Endothelial cell of umbilical vein (primary cell): ENCODE measurements around the gene KHK. TPM values are rescaled to one million over a fixed set of nuclear protein-coding genes. Genes with fewer than 3 reads are reported as not detected.

Experiments
- BruUV-seq: library from RNA; stranded (reverse); fragments of 400-500 nt; replicated peaks from 2 replicates; lab custom pipeline; 2021; lab: Mats Ljungman, UMichigan
- CTCF ChIA-PET: fragments of 300-600, 350-600 bp; sonication (Branson Sonifier 250); formaldehyde crosslinking; loops from one replicate; lab custom pipeline; 2021; ENCODE audit warnings: antibody characterized with exemption, inconsistent platforms; lab: Charles Lee
- POLR2A ChIA-PET: fragments of 300-600, 350-600 bp; sonication (Branson Sonifier 250); formaldehyde crosslinking; loops from one replicate; lab custom pipeline; 2021; ENCODE audit warnings: antibody characterized with exemption, inconsistent platforms; lab: Charles Lee
- DNase-seq: peaks from one replicate; pipeline ENCODE4 v3.0.0-alpha.2; 2011; ENCODE audit warnings: low read depth, low spot score
- FAIRE-seq: peaks from 2 replicates; lab custom pipeline; 2011; peaks lifted over from hg19 to GRCh38; lab: Jason Lieb, UNC
- H2AFZ ChIP-seq: 2 replicates; pipeline ENCODE4 v1.6.0; 2012; ENCODE audit warnings: low read depth, low read length, control low read depth, inconsistent platforms
- H3K27ac ChIP-seq: 2 replicates; pipeline ENCODE4 v1.5.1; 2011; ENCODE audit warnings: low read depth, mild to moderate bottlenecking, control low read depth, low read length, moderate library complexity; ENCODE audit not compliant: insufficient read depth
- H3K27me3 ChIP-seq, 2 experiments: 2 replicates each; pipeline versions ENCODE4 v1.6.0 to v1.6.1; 2011; ENCODE audit warnings: low read length in 2 of 2, mixed read lengths in 1 of 2; ENCODE audit not compliant: control insufficient read depth in 2 of 2, insufficient read depth in 2 of 2
- H3K36me3 ChIP-seq, 2 experiments: 2 replicates in 1 of 2; 3 replicates in 1 of 2; pipeline ENCODE4 v1.5.1; 2011; ENCODE audit warnings: low read length in 2 of 2, mild to moderate bottlenecking in 1 of 2, moderate library complexity in 1 of 2; ENCODE audit not compliant: control insufficient read depth in 2 of 2, insufficient read depth in 2 of 2; ENCODE audit errors: extremely low read depth in 1 of 2
- H3K4me1 ChIP-seq: 3 replicates; pipeline ENCODE4 v1.5.1; 2011; ENCODE audit warnings: mild to moderate bottlenecking, low read length; ENCODE audit not compliant: control insufficient read depth, insufficient read depth; ENCODE audit errors: extremely low read depth
- H3K4me2 ChIP-seq: 2 replicates; pipeline ENCODE4 v1.6.1; 2011; ENCODE audit warnings: low read length, control low read depth, mixed read lengths; ENCODE audit not compliant: insufficient read depth
- H3K4me3 ChIP-seq, 3 experiments: fragments of 200-600 bp in 1 of 3; sonication (generic), shearing (Covaris generic) in 1 of 3; replicated peaks in 1 of 3; 2 replicates each; pipeline ENCODE4 v1.5.1; 2011 to 2016; ENCODE audit warnings: control low read depth in 3 of 3, low read length in 3 of 3, mild to moderate bottlenecking in 2 of 3, inconsistent platforms in 1 of 3, low read depth in 1 of 3, moderate library complexity in 1 of 3; ENCODE audit not compliant: insufficient read depth in 1 of 3
- H3K79me2 ChIP-seq: 2 replicates; pipeline ENCODE4 v1.6.0; 2012; ENCODE audit warnings: low read length, inconsistent platforms; ENCODE audit not compliant: control insufficient read depth, insufficient read depth
- H3K9ac ChIP-seq: replicated peaks from 2 replicates; pipeline ENCODE3; 2011; ENCODE audit warnings: low read length, control low read depth; ENCODE audit not compliant: insufficient read depth; ENCODE audit errors: extremely low read depth
- H3K9me1 ChIP-seq: replicated peaks from 3 replicates; pipeline ENCODE4 v1.6.0; 2011; ENCODE audit warnings: mild to moderate bottlenecking, low read length; ENCODE audit not compliant: control insufficient read depth, insufficient read depth; ENCODE audit errors: extremely low read depth
- H3K9me3 ChIP-seq: replicated peaks from 2 replicates; pipeline ENCODE4 v1.5.1; 2012; ENCODE audit warnings: low read length, inconsistent platforms; ENCODE audit not compliant: control insufficient read depth, insufficient read depth
- H4K20me1 ChIP-seq: replicated peaks from 2 replicates; pipeline ENCODE3; 2011; ENCODE audit warnings: mild to moderate bottlenecking, low read length; ENCODE audit not compliant: control insufficient read depth, insufficient read depth; ENCODE audit errors: extremely low read depth
- CTCF ChIP-seq, 2 donors: IDR thresholded peaks; 1 replicate in 1 of 2; 2 replicates in 1 of 2; pipeline ENCODE4 v1.5.1; 2011; ENCODE audit warnings: low read length in 2 of 2, mild to moderate bottlenecking in 2 of 2, moderate library complexity in 2 of 2, control low read depth in 1 of 2, inconsistent platforms in 1 of 2, low read depth in 1 of 2; ENCODE audit not compliant: insufficient read depth in 1 of 2; ENCODE audit errors: extremely low read depth in 1 of 2
- EZH2 ChIP-seq: IDR thresholded peaks from 2 replicates; pipeline ENCODE4 v1.6.1; 2012; ENCODE audit warnings: borderline replicate concordance, low read depth, mild to moderate bottlenecking, moderate library complexity, low read length, inconsistent platforms; ENCODE audit not compliant: severe bottlenecking
- FOS ChIP-seq: IDR thresholded peaks from 2 replicates; pipeline ENCODE4 v1.6.1; 2011; ENCODE audit warnings: mild to moderate bottlenecking, low read length, moderate library complexity, borderline replicate concordance; ENCODE audit not compliant: insufficient read depth
- GATA2 ChIP-seq: IDR thresholded peaks from 2 replicates; pipeline ENCODE4 v1.7.0; 2011; ENCODE audit warnings: low read depth, mild to moderate bottlenecking, moderate library complexity, mixed read lengths, low read length; ENCODE audit not compliant: insufficient read length, insufficient read depth
- JUN ChIP-seq: IDR thresholded peaks from 2 replicates; pipeline ENCODE4 v1.6.1; 2011; ENCODE audit warnings: borderline replicate concordance, low read depth; ENCODE audit not compliant: insufficient read length, insufficient read depth
- MAX ChIP-seq: IDR thresholded peaks from 2 replicates; pipeline ENCODE4 v1.6.1; 2011; ENCODE audit not compliant: insufficient read depth, insufficient read length
- MYC ChIP-seq: IDR thresholded peaks from one replicate; pipeline ENCODE4 v1.6.1; 2011; ENCODE audit warnings: mild to moderate bottlenecking, low read depth, low read length
- POLR2A ChIP-seq: IDR thresholded peaks from 2 replicates; pipeline ENCODE4 v1.6.1; 2012; ENCODE audit warnings: low read depth, mild to moderate bottlenecking, control low read depth, low read length
- POLR2AphosphoS5 ChIP-seq: IDR thresholded peaks from 2 replicates; pipeline ENCODE4 v1.6.1; 2012; ENCODE audit warnings: low read depth, mild to moderate bottlenecking, control low read depth, low read length, moderate library complexity; ENCODE audit not compliant: insufficient read depth
- dilution Hi-C: fragments of 300-500 bp; cut with MboI; formaldehyde crosslinking; loops from one replicate; pipeline ENCODE4 v1.15.0; 2019; ENCODE audit warnings: low sequenced_read_pairs; ENCODE audit not compliant: extremely low pct_ligation_motif_present
- intact Hi-C: fragments of 100-400 bp; cut with micrococcal nuclease; formaldehyde crosslinking; loops from one replicate; pipeline ENCODE4 v1.10.0; 2022
- polyA plus RNA-seq, 4 experiments: library from polyadenylated mRNA; depleted of rRNA in 3 of 4; stranded (reverse) in 3 of 4; unstranded in 1 of 4; fragments of >200 nt; gene quantifications; 2 replicates each; pipeline versions ENCODE4 v1.2.1 to v1.2.3, GENCODE V29; 2011 to 2012; ENCODE audit warnings: missing spikeins in 1 of 4
- total RNA-seq: library from RNA; stranded (reverse); gene quantifications from 2 replicates; pipeline ENCODE4 v1.2.3, GENCODE V29; 2021

KHK gene
- total and polyA plus RNA-seq, 2 donors (not counting 3 experiments of a cell fraction or from before 2014, with no cell fraction given), result 2.9 to 4.4 TPM

GRCh38 chr2:27085062-27085672 lies 1.4 kb upstream of the KHK start:
- no peak overlapping the region for H2AFZ ChIP-seq
- peak overlapping the region; percentile 72 for H3K4me2 ChIP-seq
- H3K79me2 ChIP-seq, result no peaks in the 10 kb centered on the region
- no peak for TF ChIP-seq JUN
- no peak for TF ChIP-seq MAX
- no peak for TF ChIP-seq GATA2
- no peak for TF ChIP-seq FOS
- TF ChIP-seq POLR2AphosphoS5, result no peak
- no peak for TF ChIP-seq EZH2
- TF ChIP-seq MYC, result no peak
- no peak for TF ChIP-seq CTCF (IDR thresholded peaks at IDR 0.05; ENCODE audit: extremely low read depth in 1 of 2, insufficient read depth in 1 of 2, low read depth in 1 of 2, low read length in 2 of 2)
- TF ChIP-seq POLR2A, result no peak
- intact Hi-C loops, result loop anchor here (1.0 to 5.0 kb wide), 2 partner anchors 14 to 238 kb away; partner anchors contain the start of genes DPYSL5 and OST4
- no peak for DNase-seq
- no peaks in the 10 kb centered on the region for H3K27me3 ChIP-seq
- H3K4me1 ChIP-seq, result peaks cover 12% of the 10 kb centered on the region
- CTCF ChIA-PET, result interaction anchor here (0.6 to 6.0 kb wide), 15 partner anchors 9 to 235 kb away, joined by 3 to 55 read pairs (median 4); partner anchors contain the start of genes AGBL5, OST4 and TRIM54
- no peak for FAIRE-seq
- H3K27ac ChIP-seq, result no peak overlapping the region
- no TSS peak for BruUV-seq
- H3K9me1 ChIP-seq, result no peaks in the 10 kb centered on the region
- no peaks in the 10 kb centered on the region for H3K36me3 ChIP-seq
- H3K4me3 ChIP-seq, result peak overlapping the region in 1 of 3 experiments; percentile 55
- H3K9ac ChIP-seq, result no peak overlapping the region
- H4K20me1 ChIP-seq, result no peaks in the 10 kb centered on the region
- H3K9me3 ChIP-seq, result no peaks in the 10 kb centered on the region
- dilution Hi-C loops, result no loop called here
- POLR2A ChIA-PET, result no interaction called here
